ENCODE measurements around the gene RAET1L. TPM values are rescaled to one million over a fixed set of nuclear protein-coding genes. Genes with fewer than 3 reads are reported as not detected.

The RAET1L gene
- total and polyA plus RNA-seq, 9 of the 15 experiments (the other 6 are each of a cell fraction or from before 2014, with no cell fraction given): not detected

DNA sequence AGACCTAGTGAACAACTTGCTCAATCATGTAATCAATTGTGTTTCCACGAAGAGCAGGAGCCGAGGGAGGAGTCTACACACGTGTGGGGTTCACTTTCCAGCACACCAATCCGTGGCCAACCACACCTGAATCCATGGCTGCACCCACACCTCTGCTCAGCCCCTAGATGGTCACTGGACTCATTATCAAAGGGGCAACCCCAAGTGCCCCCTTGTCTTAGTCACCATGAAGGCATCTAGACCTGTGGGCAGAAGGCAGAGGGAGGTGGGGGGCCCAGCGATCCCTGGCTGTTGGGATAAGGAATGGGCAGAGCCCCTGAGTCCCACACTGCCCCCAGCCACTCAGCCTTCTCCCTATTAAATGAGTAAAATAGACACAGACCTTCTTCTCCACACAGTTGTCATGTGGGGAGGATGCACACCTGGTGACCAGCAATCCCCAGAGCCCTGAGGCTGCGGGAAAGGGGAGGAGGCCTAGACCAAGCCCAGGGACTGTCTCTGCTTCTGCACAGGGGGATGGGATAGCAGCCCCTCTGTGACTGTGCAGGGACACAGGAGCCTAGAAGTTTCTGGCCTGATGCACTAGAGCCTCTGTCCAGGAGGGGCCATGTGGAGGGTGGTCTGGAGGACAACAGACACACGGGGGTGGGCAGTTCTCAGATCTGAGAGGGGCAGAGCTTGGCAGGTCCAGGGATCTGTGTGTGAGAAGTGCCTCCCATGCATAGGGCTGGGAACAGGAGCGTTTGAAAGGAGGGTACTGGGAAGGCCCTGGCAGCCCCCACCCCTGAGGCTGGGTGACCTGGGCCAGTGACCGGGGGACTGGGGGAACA lies 1.9 kb upstream of the RAET1L start (continued):
- no peak for TF ChIP-seq PREB (CRISPR knock-in tag; IDR thresholded peaks at IDR 0.05)
- no peak for TF ChIP-seq GATAD2B (IDR thresholded peaks at IDR 0.05; ENCODE audit: borderline replicate concordance)
- TF ChIP-seq CBX8 (IDR thresholded peaks at IDR 0.05; ENCODE audit: borderline replicate concordance, extremely low read depth, low read depth, low read length, poor library complexity, severe bottlenecking): no peak
- no peak for TF ChIP-seq RREB1 (CRISPR knock-in tag; IDR thresholded peaks at IDR 0.05)

All from K562 (cell line).